Activated gamma-delta T cell treated with Interleukin-2 at 50 U/mL for 16 hours (primary cell): ENCODE results near the gene FBLN7.

Experiments used
- DNase-seq: peaks from one replicate; pipeline ENCODE4 v3.0.0-alpha.2; 2020

Gene FBLN7

DNA sequence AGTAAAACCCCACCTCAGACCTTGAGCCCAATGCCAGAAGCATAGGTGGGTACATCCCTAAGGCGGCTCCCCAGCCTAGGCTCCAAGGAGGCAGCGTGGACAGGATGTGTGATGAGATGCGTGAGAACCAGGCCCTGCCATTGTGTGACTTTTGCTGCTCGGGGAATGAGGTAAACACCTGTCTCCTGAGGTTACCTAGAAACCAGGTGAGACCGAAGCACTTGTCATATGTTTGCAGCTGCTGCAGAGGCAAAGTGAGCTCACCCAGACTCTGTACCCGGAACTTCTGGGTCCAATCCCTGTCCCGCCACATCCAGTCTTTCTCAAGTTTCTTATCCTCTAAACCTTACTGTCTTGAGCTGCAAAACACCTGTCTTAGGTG is 3.4 kb downstream of the FBLN7 start:
- no peak for DNase-seq

- DNase-seq: no peak
These were observed 4.4 kb downstream of the FBLN7 start for GRCh38 chr2:112142525-112143078.

- no peak for DNase-seq
These were observed 5.0 kb downstream of the FBLN7 start for GRCh38 chr2:112143150-112143549.

DNA sequence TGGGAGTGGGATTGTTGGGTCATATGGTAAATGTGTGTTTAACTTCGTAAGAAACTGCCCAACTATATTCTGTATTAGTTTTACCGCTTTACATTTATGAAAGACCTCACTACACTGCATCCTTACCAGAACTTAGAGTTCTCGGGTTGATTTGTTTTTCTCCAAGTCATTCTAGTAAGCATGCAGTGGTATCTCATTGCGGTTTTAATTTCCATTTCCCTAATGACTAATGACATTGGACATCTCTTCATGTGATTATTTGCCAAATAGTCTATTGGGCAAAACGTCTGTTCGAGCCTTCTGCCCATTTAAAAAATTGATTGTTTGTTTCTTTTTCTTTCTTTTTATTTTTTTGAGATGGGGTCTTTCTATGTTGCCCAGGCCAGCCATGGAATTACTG is 6.8 kb downstream of the FBLN7 start:
- no peak for DNase-seq

DNA sequence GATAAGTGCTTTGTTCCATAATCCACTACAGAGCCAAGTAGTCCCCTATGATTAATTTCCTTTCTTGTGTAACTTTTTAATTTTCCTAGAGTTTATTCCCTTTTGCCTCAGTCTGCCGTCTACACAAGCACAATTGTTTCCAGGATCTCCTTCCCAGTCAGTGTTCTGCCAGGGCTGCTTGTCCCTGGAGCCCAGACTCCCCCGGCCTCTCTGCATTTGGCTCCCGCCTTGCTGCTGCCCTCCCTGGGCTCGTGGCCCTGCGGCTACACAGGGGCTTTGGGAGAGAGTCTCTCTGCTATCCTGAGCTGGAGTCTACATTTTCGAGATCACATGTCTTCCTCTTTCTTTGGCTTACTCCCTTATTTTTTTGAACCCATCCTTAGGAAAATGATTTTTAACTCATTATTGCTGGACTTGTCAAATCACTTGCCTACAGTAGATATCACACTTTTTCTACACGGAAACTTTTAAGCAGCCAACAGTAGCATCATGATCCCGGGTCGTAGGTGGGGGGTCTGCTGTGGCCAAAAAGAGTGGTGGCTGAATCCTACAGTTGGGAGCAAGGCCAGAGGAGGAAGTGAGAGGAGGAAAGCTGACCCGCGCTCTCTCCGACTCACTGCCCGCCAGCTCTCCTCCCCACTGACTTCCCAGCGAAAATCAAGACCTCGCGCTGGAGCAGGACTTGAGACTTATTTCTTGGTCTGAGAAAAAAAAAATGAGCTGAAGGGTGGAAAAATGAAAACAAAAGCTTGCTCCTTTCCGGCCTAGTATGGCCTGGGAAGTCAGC is 9.4 kb downstream of the FBLN7 start:
- no peak for DNase-seq

DNA sequence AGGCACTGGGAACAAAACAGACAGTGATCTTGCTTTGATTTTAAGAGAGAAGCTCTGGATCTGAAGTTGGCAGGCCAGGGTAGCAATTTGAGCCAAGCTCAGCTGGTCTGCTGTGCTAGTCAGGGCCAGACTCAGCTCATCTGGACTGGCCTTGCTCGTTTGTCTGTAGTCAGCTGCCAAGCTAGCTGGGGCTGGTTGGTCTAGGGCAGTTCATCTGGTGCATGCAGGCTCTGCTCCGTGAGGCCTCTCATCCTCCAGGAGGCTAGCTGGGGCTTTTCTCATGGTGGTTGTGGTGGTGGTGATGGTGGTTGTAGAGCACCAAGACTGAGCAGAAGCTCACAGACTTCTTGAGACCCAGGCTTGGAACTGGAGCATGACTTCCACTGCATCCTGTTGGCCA is 10.3 kb downstream of the FBLN7 start:
- DNase-seq: no peak

- no peak for DNase-seq
These were observed 11.0 kb downstream of the FBLN7 start for GRCh38 chr2:112149194-112149593.

DNA sequence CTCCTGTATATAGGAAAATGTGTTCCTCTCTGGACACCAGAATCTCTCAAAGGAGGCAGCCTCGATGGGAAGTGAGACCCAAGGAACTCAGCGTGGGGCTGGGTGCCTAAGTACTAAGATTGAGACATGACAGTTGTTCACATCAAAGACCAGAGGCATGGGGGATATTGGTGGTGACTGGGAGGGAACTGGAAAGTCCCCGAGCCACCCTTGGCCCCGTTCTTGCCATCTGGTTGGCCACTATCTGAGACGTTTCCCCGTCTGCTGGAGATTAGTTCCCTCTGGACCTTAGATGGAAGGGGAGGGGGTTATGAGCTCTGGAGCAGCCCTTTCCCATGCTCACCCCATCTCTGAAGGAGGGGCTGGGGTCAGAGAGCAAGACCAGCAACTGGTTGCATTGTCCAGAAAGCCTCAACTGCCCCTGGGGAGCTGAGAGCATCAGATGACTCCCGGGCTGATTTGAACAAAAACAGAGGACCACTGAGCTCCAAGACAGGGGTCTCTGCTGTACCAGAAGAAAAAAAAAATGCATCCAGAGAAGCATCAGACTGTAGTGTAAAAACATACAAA is 11.8 kb downstream of the FBLN7 start:
- no peak for DNase-seq

DNA sequence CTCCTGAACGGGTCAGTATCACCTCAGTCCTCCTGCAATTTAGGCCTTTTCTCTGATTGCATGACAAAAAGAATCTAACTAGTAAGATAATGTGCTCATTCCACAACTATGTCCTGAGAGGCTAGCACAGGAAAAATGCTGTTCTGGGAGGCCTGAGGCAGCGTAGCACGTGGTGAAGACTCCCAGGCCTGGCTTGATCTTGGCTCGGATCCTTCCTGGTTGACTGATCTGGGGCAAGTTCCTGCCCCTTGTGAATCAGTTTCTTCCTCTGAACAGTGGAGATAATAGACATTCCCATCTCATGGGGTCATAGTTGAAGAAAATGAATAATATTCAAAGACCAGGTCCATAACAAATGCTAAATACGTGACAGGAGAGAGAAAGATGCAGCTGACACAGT is 12.3 kb downstream of the FBLN7 start:
- no peak for DNase-seq

GRCh38 chr2:112150851-112151250 is 12.7 kb downstream of the FBLN7 start:
- no peak for DNase-seq

GRCh38 chr2:112151271-112151670 is 13.1 kb downstream of the FBLN7 start:
- no peak for DNase-seq

- DNase-seq: no peak
These were observed 13.7 kb downstream of the FBLN7 start for GRCh38 chr2:112151701-112152440.

DNA sequence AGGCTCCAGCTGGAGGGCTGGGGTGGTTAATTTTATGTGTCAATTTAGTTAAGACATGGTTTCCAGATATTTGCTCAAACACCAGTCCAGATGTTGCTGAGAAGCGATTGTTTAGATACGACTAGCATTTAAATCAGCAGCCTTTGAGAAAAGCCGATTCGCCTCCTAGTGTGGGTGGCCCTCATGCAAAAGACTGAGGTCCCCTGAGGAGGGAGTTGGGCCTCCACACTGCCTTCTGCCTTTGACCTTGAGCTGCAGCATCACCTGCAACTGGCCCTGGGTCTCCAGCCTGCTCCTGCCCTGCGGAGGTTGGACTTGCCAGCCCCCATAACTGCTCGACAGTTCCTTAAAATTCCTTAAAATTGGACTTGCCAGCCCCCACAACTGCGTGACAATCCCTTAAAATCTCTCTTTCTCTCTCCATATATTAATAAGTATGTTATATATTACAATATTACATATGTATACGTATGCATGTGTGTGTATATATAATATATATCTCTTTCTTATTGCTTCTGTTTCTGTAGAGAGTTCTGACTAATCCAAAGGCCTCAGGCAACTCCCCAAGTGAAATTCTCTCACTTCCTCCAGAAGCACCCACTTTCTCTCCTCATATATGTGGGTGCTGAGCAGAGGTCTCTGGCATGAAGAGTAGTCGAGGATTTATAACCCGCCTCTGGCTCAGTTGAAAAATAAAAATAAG is 14.4 kb downstream of the FBLN7 start:
- no peak for DNase-seq

- no peak for DNase-seq
These were observed 14.9 kb downstream of the FBLN7 start for GRCh38 chr2:112153179-112153490.

- DNase-seq: no peak
These were observed 15.3 kb downstream of the FBLN7 start for GRCh38 chr2:112153501-112153900.

GRCh38 chr2:112154246-112155117 is 16.3 kb downstream of the FBLN7 start:
- peak; percentile 22 for DNase-seq

DNA sequence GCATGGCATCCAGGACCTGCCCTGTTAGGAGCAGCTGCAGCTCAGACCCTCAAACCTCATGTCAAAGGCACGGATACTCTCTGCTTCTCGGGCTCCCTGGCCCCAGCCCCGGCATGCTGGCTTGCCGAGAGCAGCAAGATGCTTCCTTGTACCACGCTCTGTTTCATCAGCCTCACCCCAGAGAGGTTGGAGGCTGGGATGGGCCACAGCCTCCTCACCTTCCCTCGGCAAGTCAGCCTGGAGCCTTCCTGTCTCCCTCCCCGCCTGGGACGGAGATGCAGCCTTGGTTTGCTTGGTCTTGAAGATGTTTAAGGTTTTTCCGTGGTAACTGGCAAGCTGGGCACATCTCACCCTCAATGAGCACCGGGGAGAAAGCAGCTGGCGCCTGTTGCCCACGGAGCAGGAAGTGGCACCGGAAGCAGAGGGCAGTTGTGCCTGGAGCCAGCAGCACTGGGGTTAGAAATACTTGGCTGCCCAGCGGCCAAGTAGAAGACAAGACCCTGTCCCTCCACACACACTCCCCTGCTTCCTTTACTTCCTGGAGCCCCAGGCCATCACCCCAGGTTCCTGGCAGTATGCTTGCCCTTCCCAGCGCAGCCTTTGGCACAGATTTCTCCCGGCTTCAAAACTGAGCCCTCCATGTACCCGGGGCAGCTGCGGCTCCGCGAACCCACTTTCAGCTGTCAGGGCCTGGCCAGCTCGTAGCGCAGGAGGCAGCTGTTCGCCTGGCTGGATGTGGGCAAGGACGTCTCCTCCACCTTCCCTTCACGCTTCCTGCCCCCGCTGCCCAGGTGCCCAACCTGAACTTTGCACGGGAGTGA is 17.4 kb downstream of the FBLN7 start:
- DNase-seq: peak; percentile 44

GRCh38 chr2:112156152-112156986 is 18.2 kb downstream of the FBLN7 start:
- DNase-seq: peak; percentile 25

DNA sequence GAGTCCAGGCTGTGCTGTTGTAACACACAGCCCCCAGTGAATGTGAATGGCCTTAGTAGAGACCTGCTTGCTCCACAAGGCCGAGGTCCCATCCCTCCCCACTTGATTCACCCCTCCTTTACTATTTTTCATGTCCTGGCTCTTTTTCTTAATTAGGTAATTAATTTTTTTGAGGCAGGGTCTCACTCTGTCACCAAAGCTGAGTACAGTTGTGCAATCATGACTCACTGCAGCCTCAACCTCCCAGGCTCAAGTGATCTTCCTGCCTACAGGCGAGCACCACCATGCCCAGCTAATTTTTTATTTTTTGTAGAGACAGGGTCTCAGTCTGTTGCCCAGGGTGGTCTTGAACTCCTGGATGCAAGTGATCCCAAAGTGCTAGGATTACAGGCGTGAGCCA is 19.3 kb downstream of the FBLN7 start:
- DNase-seq: no peak

DNA sequence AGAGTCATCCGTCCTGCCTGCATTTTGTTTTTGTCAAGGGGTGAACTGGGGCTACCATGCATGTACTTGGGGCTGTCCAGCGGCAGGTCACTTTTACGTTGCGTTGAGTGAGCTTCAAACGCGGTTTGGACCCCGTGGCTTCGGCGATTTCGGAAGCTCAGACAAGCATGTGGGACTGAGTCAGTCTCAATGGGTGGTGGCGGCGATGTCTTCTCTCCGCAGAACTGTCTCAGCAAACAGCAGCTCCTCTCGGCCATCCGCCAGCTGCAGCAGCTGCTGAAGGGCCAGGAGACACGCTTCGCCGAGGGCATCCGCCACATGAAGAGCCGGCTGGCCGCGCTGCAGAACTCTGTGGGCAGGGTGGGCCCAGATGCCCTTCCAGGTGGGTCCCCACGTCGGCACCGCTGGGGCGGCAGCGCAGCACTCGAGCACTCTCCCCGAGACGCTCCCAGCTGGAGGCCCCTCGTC is 21.3 kb downstream of the FBLN7 start:
- DNase-seq: no peak
